Measurements from ENCODE around the gene OR5V1.
"Not testable (repeated sequence)": the region's sequence is repeated elsewhere in the genome, so short reads cannot be mapped to it uniquely, and the experiment has no call there.

Gene OR5V1

GRCh38 chr6:29368765-29369164 lies at the start of gene OR5V1:
OR5V1 (minus strand) TSS chr6:29368865; CDS start chr6:29356195, 12,670 bp downstream.
- no peak for DNase-seq

GRCh38 chr6:29414588-29414987 lies 45.9 kb upstream of the OR5V1 start, which contains the start of gene OR12D1:
OR12D1 (plus strand) TSS chr6:29414928.
- DNase-seq, result no peak

DNA sequence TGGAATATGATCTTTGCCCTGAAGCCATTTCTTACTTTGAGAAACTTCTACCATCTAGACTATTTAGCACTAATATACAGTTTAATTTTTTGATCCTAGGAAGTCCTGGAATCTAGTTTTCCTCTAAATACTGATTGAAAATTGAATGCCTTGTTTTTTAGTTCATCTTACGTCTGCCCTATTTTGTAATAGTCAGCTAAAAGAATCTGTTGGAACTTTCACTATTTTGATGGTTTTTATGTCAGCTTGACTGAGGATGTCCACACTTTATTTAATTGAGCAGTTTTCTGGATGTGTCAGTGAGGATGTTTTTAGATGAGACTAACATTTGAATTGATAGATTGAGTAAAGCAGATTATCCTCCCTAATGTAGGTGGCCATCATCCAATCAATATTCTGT lies 35.1 kb upstream of the OR5V1 start:
- no peak for DNase-seq

GRCh38 chr6:29399525-29399924 lies 30.9 kb upstream of the OR5V1 start:
- no peak for DNase-seq

GRCh38 chr6:29395331-29395730 lies 26.7 kb upstream of the OR5V1 start, which contains the start of gene OR12D2:
OR12D2 (plus strand) TSS chr6:29395631; CDS start chr6:29396700, 1,069 bp downstream.
- DNase-seq, result no peak

DNA sequence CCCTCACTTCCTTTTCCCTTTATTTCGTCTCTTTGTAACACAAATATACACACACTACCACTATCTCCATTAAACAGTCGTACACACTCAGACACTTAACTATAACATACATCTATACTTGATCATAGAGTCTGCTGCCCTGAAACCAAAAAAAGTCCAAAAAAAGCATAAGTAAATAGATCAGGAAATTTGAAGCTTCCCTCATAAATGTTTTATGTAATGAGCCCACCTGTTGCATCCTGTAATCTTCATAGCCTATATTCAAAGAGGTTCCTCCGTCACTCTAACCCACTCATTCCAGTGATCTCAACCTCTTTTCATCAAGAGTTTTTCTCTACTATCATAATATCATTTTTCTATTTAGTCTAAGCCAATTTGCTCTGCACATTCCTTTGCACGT lies 19.9 kb upstream of the OR5V1 start:
- no peak for DNase-seq

DNA sequence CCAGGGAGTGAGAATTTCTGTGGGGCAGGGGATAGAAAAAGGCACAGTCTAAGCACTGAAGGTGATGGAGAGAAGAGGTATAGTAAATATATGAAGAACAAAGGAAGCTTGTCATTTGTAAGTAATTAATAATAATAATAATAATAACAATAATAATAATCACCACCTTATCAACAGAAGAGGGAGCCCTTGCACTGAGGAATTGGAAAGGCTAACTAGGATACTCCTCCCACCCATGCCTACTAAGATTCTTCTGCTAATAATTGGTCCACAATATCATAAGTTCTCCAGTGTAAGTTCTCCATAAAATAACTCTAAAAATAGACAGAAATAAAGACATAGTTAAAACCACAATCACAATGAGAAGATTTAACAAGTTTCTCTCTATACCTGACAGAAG lies 7.3 kb upstream of the OR5V1 start:
- no peak for DNase-seq

DNA sequence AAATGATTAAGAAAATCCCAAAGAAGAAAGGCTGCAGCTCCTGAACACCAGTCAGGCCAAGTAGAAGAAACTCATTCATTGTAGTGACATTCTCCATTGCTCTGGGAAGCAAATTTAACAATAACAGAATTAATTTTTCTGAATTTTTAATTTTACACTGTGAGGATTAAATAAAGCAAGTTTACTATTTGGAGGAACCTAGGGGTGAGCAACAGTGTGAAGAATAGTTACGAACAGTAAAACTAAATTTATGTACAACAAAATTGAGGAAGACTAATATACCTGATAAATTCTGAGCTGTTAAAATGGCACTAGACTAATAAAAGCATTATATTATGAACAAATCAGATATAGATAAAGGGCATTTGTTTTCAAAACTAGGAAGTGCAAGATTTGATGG lies 6.5 kb upstream of the OR5V1 start, which contains the start of gene OR12D3:
TSS of gene OR12D3 (minus strand) at position 101 of the 400 bp plus-strand sequence. CDS start at position 97, 4 bp downstream.
- no peak for DNase-seq

GRCh38 chr6:29355603-29356002 lies 13.1 kb downstream of the OR5V1 start:
- no peak for DNase-seq

GRCh38 chr6:29354980-29355379 lies 13.7 kb downstream of the OR5V1 start:
- DNase-seq, result no peak

DNA sequence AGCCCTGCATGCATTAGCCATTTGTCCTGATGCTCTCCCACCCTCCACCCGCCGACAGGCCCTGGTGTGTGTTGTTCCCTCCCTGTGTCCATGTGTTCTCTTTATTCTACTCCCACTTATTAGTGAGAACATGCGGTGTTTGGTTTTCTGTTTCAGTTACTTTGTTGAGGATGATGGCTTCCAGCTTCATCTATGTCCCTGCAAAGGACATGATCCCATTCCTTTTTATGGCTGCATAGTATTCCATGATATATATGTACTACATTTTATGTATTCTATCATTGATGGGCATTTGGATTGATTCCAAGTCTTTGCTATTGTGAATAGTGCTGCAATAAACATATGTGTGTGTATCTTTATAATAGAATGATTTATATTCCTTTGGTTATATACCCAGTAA lies 19.3 kb downstream of the OR5V1 start:
- not testable (repeated sequence) for DNase-seq

DNA sequence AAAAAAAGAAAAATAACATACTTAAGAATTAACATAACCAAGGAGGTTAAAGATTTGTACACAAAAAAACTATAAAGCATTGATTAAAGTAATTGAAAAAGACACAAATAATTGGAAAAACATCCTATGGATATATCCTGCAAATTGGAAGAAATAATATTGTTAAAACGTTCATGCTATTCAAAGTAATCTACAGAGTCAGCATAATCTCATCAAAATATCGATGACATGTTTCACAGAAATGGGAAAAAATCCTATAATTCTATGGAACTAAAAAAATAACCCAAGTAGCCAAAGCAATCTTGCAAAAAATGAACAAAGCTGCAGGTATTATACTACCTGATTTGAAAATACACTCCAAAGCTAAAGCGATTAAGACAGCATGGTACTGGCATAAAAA lies 23.3 kb downstream of the OR5V1 start:
- no peak for DNase-seq

DNA sequence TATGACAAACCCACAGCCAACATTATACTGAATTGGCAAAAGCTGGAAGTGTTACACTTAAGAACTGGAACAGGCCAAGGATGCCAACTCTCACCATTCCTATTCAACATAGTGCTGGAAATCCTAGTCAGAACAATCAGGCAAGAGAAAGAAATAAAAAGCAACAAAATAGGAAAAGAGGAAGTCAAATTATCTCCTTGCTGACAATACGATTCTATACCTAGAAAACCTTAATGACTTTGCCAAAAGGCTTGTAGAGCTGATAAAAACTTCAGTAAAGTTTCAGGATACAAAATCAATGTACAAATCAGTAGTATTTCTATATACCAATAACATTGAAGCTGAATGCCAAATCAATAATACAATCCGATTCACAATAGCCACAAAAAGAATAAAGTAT lies 32.4 kb downstream of the OR5V1 start:
- DNase-seq, result no peak

DNA sequence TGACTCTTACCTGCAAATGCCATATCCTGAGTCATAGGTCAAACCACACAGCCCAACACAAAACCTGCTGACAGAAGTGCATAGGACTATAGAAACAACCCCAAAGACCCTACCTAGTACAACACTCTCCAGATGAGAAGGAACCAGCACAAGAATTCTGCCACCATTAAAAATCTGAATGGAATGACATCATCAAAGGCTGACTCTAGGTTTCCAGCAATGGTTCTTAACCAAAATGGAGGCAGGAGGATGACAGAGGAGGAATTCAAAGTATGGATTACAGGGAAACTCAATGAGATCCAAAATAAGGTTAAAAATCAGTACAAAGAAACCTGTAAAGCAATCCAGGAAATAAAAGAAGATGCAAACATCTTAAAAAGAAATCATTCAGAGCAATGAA lies 36.0 kb downstream of the OR5V1 start:
- DNase-seq, result no peak

DNA sequence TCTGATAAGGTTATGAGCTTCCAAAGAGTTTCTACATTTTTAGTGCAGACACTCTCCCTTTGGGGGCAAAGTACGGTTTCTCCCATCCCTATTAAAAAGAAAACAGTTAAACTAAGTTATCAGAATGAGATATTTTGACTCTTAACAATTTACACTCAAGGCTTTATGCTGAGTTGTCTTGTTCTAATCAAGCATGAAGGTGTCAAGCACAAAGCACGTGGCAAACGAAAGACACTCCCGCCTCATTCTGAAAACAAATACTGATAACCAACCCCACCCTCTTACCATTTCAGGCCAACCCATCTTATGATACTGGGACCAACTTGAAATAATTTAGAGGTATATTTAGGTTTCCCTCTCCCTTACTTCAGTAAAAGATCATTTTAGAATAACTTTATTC lies 42.9 kb downstream of the OR5V1 start:
- DNase-seq, result no peak

- DNase-seq, result not testable (repeated sequence)
Observed at GRCh38 chr6:29323332-29323731, 45.3 kb downstream of the OR5V1 start.

- DNase-seq, result no peak
Observed at GRCh38 chr6:29319931-29320330, 48.7 kb downstream of the OR5V1 start.

Data from fibroblast of skin of right quadriceps (primary cell).